ENCODE data around the gene TNIK. TPM values are rescaled to one million over a fixed set of nuclear protein-coding genes. Genes with fewer than 3 reads are reported as not detected.
"Not testable (repeated sequence)": the region's sequence is repeated elsewhere in the genome, so short reads cannot be mapped to it uniquely, and the experiment has no call there.

Gene TNIK
- total RNA-seq, 1 experiment from 2014 or later, result 0.47 TPM

DNA sequence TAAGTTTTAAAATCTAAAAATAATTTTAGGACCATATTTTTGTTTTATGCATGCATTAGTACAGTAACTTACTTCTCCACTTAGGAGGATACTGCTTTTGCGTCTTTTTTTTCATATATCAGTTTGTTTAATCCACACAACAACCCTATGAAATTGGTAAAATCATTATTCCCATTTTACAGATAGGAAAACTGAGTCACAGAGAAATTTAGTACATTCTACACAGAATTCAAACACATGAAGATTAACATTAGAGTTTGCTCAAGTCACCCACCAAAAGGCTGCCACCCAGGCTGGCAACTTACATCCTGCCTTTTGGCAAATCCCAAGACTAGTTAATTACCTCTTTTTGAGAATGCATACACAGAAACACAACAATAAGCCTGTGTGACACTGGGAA lies 28.7 kb downstream of the TNIK start:
- DNase-seq (ENCODE audit: low read depth in 1 of 2, low spot score in 2 of 2), result no peak
- Histone ChIP-seq H3K36me3 (no peaks in the 10 kb centered on the region), H3K27me3 (replicated peaks) (no peaks in the 10 kb centered on the region), H3K4me3 (no peak overlapping the region), H3K27ac (no peak overlapping the region), H3K9me3 (replicated peaks) (no peaks in the 10 kb centered on the region), H3K4me1 (replicated peaks) (no peaks in the 10 kb centered on the region)

DNA sequence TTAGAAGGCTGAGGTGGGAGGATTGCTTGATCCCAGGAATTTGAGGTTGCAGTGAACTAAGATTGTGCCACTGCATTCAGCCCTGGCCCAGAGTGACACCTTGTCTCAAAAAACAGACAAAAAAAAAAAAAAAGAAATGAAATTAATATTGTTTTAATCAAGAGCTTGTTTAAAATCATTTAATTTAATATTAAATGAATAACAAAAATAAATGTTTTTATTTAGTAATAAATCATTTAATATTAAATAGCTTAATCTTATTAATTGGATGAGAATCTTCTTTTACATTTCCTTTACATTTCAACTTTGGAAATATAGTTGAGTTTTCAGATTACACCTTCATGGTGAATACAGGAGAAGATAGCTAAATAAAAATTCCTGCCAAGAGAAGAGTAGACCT lies 29.7 kb downstream of the TNIK start:
- Histone ChIP-seq H3K4me3 (no peak overlapping the region), H3K27me3 (replicated peaks) (no peaks in the 10 kb centered on the region), H3K9me3 (replicated peaks) (no peaks in the 10 kb centered on the region), H3K27ac (no peak overlapping the region), H3K36me3 (no peaks in the 10 kb centered on the region), H3K4me1 (replicated peaks) (no peaks in the 10 kb centered on the region)
- DNase-seq (ENCODE audit: low read depth in 1 of 2, low spot score in 2 of 2), result no peak

DNA sequence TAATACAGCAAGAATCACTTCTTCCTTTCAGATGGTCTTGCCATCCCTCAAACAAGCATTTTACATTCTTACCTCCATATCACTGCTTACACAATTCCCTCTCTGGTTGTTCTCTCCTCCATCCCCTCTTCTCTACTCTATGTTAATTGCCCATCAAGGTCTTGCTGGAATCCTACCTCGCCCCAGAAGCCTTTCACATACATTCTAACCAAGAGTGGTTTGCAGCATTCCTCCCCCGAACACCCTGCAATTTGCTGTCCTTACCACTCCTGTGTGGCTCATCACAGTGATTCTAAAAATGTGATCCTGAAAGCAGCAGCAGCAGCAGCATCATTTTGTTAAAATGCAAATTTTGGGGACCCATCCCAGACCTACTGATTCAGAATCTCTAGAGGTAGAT lies 30.6 kb downstream of the TNIK start:
- Histone ChIP-seq H3K9me3 (replicated peaks) (no peaks in the 10 kb centered on the region), H3K27me3 (replicated peaks) (no peaks in the 10 kb centered on the region), H3K36me3 (no peaks in the 10 kb centered on the region), H3K27ac (no peak overlapping the region), H3K4me1 (replicated peaks) (no peaks in the 10 kb centered on the region), H3K4me3 (no peak overlapping the region)
- no peak for DNase-seq (ENCODE audit: low read depth in 1 of 2, low spot score in 2 of 2)

DNA sequence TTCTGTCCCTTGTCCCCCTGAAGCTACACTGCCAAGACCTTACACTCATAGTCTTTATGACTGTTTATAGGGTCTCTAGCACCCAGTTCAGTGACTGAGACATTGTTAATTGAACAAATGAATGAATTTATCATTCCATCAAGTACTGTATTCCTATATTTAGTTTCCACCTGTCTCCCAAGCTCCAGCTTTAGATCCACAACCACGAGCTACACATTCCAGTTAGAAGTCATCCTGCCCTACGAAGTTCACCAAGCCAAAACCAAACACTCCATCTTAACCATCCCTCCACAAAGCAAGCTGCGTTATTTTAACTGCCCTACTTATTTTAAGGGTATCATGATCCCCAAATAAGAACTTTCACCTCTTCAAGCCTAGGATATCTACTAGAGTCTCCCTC lies 31.3 kb downstream of the TNIK start:
- no peak for DNase-seq (ENCODE audit: low read depth in 1 of 2, low spot score in 2 of 2)
- Histone ChIP-seq H3K36me3 (no peaks in the 10 kb centered on the region), H3K9me3 (replicated peaks) (no peaks in the 10 kb centered on the region), H3K4me1 (replicated peaks) (no peaks in the 10 kb centered on the region), H3K4me3 (no peak overlapping the region), H3K27me3 (replicated peaks) (no peaks in the 10 kb centered on the region), H3K27ac (no peak overlapping the region)

DNA sequence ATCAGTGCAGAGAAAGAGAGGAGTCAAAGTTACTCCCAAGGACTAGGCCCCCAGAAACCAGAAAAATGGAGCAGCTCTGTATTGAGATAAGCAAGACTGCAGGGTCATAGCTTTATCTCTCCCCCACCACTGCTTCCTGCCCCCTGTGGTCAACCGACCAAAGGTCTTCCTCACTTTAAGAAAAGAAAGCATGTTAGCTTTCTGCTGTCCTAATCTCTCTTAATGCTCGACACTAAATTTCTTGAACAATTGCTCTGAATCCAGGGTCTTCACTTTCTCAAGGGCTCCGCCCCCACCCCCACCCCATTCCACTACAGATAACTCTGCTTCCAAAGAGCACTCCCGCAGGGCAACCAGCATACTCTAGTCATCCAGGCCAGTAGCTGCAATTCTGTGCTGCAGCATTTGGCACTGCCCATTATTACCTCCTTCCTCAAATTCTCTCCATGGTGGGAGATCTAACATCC lies 31.9 kb downstream of the TNIK start:
- DNase-seq (ENCODE audit: low read depth in 1 of 2, low spot score in 2 of 2), result no peak
- H3K4me3 ChIP-seq, result no peak overlapping the region
- no peaks in the 10 kb centered on the region for H3K4me1 ChIP-seq (replicated peaks)
- no peak overlapping the region for H3K27ac ChIP-seq
- no peaks in the 10 kb centered on the region for H3K27me3 ChIP-seq (replicated peaks)
- no peaks in the 10 kb centered on the region for H3K36me3 ChIP-seq
- no peaks in the 10 kb centered on the region for H3K9me3 ChIP-seq (replicated peaks)

DNA sequence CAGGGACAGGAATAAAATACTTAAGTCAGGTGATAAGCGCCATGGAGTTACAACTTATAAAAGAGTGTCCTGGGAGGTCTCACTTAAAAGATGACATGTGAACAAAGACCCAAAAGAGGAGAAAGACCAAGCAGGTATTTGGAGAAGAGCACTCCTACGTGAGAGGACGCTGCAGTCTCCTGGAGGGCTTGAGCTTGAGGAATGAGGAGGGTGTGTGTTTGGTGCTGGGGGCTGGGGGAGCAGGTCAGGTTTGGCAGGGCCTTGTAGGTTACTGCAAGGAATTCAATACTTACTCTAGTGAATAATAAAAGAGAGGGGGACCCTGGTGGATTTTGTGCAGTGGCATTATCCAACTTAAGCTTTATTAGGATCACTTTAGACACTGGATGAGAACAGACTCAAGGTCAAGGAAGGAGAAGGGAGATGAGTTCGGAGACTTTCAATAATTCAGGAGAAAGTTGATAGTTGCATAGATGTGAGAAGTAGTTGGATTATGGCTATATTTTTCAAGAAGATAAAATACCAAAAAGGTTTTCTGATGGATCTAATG lies 32.4 kb downstream of the TNIK start:
- Histone ChIP-seq H3K36me3 (no peaks in the 10 kb centered on the region), H3K27ac (no peak overlapping the region), H3K4me3 (no peak overlapping the region), H3K4me1 (replicated peaks) (no peaks in the 10 kb centered on the region), H3K9me3 (replicated peaks) (no peaks in the 10 kb centered on the region), H3K27me3 (replicated peaks) (no peaks in the 10 kb centered on the region)
- no peak for DNase-seq (ENCODE audit: low read depth in 1 of 2, low spot score in 2 of 2)

DNA sequence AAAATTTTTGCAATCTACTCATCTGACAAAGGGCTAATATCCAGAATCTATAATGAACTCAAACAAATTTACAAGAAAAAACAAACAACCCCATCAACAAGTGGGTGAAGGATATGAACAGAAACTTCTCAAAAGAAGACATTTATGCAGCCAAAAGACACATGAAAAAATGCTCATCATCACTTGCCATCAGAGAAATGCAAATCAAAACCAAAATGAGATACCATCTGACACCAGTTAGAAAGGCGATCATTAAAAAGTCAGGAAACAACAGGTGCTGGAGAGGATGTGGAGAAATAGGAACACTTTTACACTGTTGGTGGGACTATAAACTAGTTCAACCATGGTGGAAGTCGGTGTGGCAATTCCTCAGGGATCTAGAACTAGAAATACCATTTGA lies 36.1 kb downstream of the TNIK start:
- H3K4me1 ChIP-seq (replicated peaks); H3K4me3 ChIP-seq; H3K36me3 ChIP-seq; DNase-seq (ENCODE audit: low read depth in 1 of 2, low spot score in 2 of 2); H3K27me3 ChIP-seq (replicated peaks); H3K27ac ChIP-seq; H3K9me3 ChIP-seq (replicated peaks): not testable (repeated sequence)

DNA sequence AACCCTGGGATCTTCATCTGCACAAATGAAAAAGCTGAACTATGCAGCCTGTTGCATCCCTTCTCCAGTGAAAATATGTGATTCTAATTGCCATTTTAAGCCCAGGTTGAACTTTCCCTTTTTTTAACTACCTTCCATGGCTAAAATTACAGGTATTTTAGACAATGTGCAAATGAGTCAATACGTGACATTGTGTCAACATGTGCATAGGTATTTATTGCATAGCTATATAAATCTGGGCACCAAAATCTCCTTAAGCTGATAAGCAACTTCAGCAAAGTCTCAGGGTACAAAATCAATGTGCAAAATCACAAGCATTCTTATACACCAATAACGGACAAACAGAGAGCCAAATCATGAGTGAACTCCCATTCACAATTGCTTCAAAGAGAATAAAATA lies 37.4 kb downstream of the TNIK start:
- not testable (repeated sequence) for H3K27me3 ChIP-seq (replicated peaks); H3K27ac ChIP-seq; H3K4me3 ChIP-seq; H3K4me1 ChIP-seq (replicated peaks); DNase-seq (ENCODE audit: low read depth in 1 of 2, low spot score in 2 of 2); H3K36me3 ChIP-seq; H3K9me3 ChIP-seq (replicated peaks)

DNA sequence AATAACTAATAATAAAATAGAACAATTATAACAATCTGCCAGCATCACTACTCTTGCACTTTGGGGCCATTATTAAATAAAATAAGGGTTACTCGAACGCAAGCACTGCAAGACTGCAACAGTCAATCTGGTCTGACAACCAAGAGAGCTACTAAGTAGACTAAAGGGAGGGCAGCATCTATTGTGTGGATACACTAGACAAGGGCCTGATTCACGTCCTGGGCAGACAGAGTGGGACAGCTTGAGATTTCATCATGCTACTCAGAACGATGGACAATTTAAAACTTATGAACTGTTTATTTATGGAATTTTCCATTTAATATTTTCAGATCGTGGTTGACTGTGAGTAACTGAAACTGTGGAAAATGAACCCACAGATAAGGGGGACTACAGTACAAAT lies 39.5 kb downstream of the TNIK start:
- Histone ChIP-seq H3K4me1 (replicated peaks) (peaks cover 15% of the 10 kb centered on the region), H3K9me3 (replicated peaks) (no peaks in the 10 kb centered on the region), H3K36me3 (no peaks in the 10 kb centered on the region), H3K4me3 (no peak overlapping the region), H3K27me3 (replicated peaks) (no peaks in the 10 kb centered on the region), H3K27ac (no peak overlapping the region)
- DNase-seq (ENCODE audit: low read depth in 1 of 2, low spot score in 2 of 2), result no peak

DNA sequence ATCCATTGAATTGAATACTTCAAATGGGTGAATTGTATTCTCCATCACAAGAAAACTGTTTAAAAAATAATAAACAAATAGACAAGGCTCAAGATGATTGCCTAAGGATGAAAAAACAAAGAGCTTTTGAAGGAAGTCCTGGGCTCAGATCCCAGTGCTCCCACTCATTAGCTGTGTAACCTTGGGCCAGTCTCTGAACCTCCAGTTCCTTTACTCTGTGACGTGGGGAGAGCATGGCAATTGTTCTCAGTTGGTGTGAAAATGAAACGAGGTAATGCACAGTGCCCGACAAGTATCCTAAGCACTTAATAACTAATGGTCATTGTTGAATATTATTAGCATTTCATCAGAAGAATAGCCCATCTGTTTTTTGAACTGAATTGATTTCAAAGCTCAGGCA lies 40.7 kb downstream of the TNIK start:
- no peak for DNase-seq (ENCODE audit: low read depth in 1 of 2, low spot score in 2 of 2)
- no peak overlapping the region for H3K4me3 ChIP-seq
- no peaks in the 10 kb centered on the region for H3K9me3 ChIP-seq (replicated peaks)
- H3K27me3 ChIP-seq (replicated peaks), result no peaks in the 10 kb centered on the region
- H3K36me3 ChIP-seq, result no peaks in the 10 kb centered on the region
- H3K4me1 ChIP-seq (replicated peaks), result peaks cover 18% of the 10 kb centered on the region
- H3K27ac ChIP-seq, result no peak overlapping the region

DNA sequence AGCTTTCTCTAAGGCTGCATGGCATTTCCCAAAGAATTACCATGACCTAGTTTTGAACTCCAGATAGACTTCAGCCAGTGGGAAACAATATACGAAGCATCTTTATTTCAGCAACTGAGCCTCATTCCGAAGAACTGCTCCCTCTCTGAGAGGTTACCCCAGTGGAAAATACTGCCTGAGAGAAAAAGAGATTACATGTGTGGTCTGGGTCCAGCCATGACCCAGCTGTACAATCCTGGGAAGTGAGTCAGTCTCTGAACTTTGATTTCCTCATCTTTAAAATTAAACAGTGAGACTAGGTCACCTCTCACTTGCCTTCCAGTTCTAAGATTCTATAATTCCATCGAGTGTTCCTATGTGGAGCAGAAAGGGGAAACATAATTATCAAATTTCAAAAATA lies 42.4 kb downstream of the TNIK start:
- H3K27ac ChIP-seq, result peak overlapping the region; percentile 45
- H3K4me3 ChIP-seq, result no peak overlapping the region
- H3K27me3 ChIP-seq (replicated peaks), result no peaks in the 10 kb centered on the region
- no peaks in the 10 kb centered on the region for H3K36me3 ChIP-seq
- H3K9me3 ChIP-seq (replicated peaks), result no peaks in the 10 kb centered on the region
- peaks cover 18% of the 10 kb centered on the region for H3K4me1 ChIP-seq (replicated peaks)
- DNase-seq (ENCODE audit: low read depth in 1 of 2, low spot score in 2 of 2), result peak; percentile 51 to 73

DNA sequence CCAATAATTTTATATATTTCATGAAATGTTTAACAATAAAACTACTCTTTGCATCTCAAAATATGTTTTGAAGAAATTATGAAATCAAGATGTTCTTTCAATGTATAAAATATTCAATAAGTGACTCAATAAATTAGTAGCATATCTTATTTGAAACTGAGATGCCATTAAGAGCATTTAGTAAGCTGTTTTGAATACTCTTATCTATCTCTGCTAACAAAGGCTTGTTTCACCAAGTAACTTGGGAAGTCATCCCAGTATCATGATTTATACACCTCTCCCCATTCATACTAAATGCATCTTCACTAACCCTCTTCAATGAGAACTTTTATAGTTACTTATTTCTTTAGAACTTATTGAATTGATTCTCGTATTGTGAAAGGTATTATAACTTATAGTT lies 43.1 kb downstream of the TNIK start:
- DNase-seq (ENCODE audit: low read depth in 1 of 2, low spot score in 2 of 2), result no peak
- Histone ChIP-seq H3K27ac (peak overlapping the region; percentile 45; the same call in 1 of the 2 replicates), H3K27me3 (replicated peaks) (no peaks in the 10 kb centered on the region), H3K4me3 (no peak overlapping the region), H3K36me3 (no peaks in the 10 kb centered on the region), H3K9me3 (replicated peaks) (no peaks in the 10 kb centered on the region), H3K4me1 (replicated peaks) (peaks cover 18% of the 10 kb centered on the region)

DNA sequence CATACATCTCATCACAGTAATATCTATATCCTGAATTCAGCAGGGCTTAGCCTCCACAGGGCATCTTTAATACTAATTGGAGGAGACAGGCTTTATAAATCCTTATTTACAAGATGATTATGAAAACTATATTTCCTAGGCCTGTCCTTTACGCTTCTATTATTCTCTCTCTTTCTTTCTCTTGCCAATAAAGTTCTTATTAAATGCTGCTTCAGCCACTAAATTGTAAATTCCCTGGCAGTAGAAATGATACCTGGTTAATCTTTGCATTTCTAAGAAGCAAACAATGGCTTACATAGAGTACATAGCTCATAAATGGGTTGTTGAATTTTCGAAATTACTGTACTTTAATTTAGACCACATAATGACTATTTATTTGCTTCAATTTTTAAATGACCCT lies 43.5 kb downstream of the TNIK start:
- H3K9me3 ChIP-seq (replicated peaks), result no peaks in the 10 kb centered on the region
- H3K36me3 ChIP-seq, result no peaks in the 10 kb centered on the region
- H3K4me1 ChIP-seq (replicated peaks), result peaks cover 18% of the 10 kb centered on the region
- no peak for DNase-seq (ENCODE audit: low read depth in 1 of 2, low spot score in 2 of 2)
- H3K27ac ChIP-seq, result no peak overlapping the region
- H3K27me3 ChIP-seq (replicated peaks), result no peaks in the 10 kb centered on the region
- H3K4me3 ChIP-seq, result no peak overlapping the region

DNA sequence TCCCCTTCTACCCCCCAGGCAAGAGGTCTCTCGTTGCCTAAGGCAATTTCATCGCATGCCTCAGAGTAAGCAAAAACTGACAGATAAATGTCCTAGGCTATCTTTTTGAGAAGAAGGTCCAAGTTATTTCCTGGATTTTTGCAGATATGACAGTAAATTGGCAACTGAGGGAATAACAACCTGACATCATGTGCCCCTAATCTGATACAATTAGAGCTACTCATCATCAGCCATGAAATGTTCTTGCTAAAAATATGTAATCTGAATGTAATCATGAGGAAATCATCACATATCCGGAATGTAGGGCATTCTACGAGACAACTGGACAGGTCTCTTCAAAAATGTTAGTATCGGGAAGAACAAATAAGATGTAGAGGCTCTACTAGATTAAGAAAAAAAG lies 44.1 kb downstream of the TNIK start:
- Histone ChIP-seq H3K27me3 (replicated peaks) (no peaks in the 10 kb centered on the region), H3K4me1 (replicated peaks) (peaks cover 18% of the 10 kb centered on the region), H3K27ac (no peak overlapping the region), H3K9me3 (replicated peaks) (no peaks in the 10 kb centered on the region), H3K4me3 (no peak overlapping the region), H3K36me3 (no peaks in the 10 kb centered on the region)
- no peak for DNase-seq (ENCODE audit: low read depth in 1 of 2, low spot score in 2 of 2)

DNA sequence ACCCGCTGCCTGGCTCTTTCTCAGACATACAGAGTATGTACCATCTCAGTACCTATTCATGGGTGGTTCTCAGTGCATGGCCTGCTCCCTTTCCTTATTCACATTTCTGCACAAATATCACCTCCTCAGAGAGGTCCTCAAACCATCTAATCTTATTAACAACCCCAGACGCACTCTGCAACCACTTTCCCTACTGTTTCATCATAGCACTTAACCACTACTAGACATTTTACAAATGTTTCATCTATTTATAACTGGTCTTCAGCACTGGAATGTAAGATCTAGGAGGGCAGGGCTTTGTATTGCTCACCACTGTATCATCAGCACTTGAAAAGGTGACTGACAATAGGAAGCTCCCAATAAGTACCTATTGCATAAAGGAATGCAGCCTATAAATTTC lies 45.1 kb downstream of the TNIK start:
- Histone ChIP-seq H3K27ac (no peak overlapping the region), H3K27me3 (replicated peaks) (no peaks in the 10 kb centered on the region), H3K9me3 (replicated peaks) (no peaks in the 10 kb centered on the region), H3K4me3 (no peak overlapping the region), H3K36me3 (no peaks in the 10 kb centered on the region), H3K4me1 (replicated peaks) (peaks cover 18% of the 10 kb centered on the region)
- no peak for DNase-seq (ENCODE audit: low read depth in 1 of 2, low spot score in 2 of 2)

All from SJSA1 (cell line).